ENCODE results near the gene GNL2.

GNL2 gene

DNA sequence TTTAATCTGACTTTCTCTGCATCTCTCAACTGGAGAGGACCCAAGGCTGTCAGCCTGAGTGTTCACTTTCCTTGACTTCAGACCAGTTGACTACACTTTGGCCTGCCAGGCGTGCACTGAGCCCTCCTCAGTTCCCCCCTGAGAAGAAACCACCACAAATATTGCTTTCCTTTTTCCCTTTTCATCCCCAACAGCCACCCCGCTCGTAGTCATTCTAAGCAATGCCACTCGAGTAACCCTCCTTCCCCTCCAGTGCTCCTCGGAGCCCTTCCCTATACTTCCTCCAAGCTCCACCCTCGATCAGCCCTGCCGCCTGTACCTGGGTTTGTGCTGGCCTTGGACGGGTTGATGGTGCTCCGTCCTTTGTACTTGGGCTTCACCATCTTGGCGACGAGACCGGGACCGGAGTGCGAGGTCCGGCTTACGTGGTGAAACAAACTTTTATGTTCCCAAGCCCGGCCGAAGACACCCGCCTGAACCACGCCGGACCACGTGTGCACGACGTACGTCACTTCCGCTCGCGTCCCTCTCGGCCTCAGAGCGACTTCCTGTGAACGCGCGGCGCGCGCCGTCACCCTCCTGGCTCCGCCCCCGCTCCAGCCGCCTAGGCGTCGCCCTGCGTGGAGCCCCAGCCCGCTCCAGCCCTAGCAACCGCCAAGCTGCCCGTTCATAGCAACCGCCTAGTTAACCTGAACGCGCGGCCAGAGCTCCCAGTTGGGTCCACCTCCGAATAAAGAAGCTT lies at the start of gene GNL2:
GNL2 (minus strand) TSS at position 498 of the 742 bp plus-strand sequence; CDS start at position 383, 115 bp downstream.
- peak; percentile 61 for DNase-seq

DNA sequence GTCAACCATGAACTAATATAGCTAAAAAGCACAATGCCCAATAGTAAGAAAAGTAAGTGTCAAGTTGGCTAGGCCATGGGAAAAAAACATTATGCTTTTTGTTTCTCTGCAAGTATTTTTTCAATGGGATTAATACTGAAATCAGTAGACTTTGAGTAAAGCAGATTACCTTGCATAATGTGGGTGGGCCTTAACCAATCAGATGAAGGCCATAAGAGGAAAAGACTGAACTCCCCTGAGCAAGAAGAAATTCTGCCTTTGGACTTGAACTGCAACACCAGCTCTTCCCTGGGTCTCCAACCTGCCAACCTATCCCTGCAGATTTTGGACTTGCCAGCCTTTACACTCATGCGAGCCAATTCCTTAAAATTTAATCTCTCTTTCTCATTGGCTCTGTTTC lies 45.3 kb upstream of the GNL2 start:
- no peak for DNase-seq

DNA sequence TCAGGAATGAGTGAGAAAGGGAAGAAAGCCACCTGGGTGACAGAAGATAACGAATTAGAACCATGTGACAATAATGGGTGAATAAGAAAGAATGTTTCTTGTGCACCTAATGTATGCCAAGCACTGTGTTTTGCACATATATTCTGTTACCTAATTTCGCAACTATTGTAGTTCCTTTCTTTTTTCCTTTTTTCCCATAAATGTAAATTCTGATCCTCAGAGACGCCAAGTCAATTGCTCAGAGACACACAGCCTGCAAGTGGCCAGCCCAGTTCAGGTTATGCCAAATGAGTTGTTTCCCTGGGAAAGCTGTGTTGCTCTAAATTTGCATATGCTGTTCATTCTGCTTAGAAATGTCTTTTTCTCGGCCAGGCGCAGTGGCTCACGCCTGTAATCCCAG lies 40.7 kb upstream of the GNL2 start:
- DNase-seq, result no peak

DNA sequence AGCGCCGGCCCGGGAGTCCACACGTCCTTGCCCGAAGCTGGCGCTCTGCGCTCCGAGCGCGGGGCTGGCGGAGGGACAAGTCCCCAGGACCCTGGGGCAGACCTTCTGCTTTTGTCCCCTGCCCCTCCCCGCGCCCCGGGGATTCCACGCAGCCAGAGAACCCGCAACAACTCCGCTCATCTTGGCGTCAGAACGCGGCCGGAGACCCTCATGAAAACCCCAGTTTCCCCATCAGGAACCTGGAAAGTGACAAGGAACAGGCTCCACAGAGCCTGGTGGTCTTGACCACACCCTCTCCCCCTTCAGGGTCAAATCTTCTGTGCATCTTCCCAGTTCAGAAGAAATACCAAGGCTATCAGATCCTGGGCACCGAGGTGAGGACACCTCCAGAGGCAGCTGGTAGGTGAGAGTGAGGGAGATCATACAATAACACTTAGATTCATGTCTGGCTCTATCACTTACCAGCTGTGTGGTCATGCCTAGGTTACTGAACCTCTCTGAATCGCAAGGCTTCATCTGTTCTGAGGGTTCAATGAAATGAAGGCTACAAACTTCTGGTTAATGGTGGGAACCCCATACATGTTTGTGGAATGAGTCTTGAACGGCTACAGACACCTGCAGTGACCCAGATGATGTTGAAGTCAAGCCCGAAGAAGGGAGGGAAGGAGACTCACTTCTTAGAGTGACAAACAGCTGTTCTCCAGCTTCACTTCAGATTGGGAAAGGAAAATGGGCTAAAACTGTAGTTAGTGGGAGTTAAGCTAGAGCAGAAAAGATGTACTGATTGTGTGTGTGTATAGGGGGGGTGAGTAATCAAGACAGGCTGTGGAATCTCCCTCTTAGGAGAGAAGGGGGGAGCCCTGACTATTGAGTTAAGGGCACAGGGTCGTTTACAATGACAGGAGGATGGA lies 39.5 kb upstream of the GNL2 start:
- no peak for DNase-seq

DNA sequence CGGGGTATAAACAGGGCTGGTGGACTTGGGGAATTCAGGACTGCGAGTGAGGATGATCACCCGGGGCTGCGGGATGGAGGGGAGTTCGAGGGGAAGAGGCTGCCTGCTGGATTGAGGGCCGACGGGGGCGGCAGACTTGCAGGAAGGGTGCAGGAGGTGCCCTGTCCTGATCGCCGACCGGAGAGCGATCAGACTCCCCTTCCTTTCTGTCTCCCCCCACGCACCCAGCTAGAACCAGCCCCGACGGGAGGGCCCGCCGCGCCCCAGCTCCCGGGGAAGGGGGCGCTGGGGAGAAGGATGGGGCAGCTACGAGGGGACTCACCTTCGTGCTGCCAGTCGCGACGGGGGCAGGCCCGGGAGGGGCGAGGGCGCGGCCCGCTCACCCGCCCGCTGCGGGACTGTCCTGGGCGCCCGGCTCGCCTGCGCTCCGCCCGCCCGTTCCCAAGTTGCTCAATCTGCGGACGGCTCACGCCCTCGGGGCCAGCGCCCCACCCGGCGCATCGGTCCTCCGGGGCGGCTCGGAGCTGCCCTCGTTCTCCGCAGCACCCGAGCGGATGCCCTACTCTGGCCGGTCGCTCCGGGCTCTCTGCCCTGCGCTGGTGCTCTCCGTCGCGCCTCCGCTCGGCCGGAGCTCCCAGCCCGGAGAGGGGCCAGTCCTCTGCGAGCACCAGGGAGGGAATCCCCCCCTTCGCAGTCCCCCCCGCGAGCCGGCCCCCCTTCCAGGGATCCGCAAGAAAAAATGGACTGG lies 38.7 kb upstream of the GNL2 start, which contains the start of gene RSPO1:
RSPO1 (minus strand) TSS at position 649 of the 748 bp plus-strand sequence. CDS start 5,231 bp downstream, outside the sequence.
- no peak for DNase-seq

DNA sequence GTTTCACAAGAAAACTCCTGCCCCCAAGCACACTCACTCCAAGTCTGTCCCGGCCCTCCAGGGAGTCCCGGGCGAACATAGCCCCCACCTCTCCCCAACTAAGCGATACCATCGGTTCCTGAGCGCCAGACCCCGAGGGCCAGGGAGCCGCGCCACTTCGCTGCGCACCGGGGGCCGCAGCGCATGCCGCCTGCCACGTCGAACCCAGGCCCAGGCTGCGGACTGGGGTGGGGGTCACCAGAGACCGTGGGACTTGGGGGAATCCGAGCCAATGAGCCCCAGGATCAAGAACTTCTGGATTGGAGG lies 38.2 kb upstream of the GNL2 start:
- no peak for DNase-seq

DNA sequence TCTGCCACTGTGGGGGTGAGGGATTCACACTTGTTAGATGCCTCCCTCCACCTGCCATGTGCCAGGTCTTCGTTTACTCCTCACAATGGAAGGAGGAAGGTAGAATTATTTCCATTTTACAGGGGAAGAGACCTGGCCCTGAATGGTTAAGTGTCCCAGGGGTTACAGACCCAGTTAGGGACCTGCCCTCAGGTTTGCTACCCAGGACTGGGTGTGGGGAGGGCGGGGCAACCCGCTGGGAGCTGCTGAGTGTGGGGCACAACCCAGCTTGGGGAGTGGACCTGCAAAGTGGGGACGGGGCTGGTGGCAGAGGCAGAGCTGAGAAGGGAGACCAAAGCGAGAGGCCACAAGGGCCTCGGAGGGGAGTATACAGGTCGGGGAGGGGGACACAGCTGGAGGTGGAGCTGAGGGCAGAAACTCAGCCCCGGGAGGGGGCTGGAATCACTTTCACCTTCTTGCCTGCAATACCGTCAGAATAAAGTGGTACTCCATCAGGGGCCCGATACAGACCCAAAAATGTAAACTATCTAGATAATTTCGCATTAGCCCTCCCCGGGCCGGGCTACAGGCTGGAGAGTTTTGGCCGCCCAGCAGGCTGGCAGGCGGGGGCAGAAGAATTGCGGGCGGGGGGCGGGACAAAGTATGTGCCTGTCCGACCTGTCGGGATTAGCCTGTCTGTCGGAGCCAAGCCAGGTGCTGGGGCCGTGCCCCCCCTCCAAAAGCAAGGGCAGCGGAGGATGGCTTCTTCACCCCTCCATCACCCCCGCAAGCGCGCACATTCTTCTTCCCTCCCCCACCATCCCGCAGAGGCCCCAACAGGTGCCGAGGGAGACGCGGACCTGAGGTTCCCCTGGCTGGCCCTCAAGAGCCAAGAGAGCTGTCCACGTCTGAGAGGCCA lies 37.6 kb upstream of the GNL2 start:
- no peak for DNase-seq

DNA sequence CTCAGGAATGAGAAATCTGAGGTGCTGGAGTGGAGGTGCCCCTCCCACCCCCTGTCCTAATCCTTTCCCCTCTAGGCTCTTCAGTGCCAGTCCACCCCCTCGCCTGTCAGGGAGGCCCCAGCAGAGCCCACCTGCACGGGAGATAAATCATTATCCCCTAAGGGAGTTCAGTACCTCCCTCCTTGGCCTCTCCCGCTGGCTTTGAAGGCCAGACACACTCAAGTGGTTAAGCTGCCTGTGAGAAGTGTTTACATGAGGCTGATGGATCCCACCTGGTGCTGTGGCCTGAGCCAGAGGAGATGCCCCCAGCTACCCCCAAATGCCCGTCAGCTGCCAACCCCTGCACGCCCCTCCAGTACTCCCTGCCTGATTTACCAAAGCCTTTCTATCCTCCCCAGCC lies 35.3 kb upstream of the GNL2 start:
- DNase-seq, result no peak

DNA sequence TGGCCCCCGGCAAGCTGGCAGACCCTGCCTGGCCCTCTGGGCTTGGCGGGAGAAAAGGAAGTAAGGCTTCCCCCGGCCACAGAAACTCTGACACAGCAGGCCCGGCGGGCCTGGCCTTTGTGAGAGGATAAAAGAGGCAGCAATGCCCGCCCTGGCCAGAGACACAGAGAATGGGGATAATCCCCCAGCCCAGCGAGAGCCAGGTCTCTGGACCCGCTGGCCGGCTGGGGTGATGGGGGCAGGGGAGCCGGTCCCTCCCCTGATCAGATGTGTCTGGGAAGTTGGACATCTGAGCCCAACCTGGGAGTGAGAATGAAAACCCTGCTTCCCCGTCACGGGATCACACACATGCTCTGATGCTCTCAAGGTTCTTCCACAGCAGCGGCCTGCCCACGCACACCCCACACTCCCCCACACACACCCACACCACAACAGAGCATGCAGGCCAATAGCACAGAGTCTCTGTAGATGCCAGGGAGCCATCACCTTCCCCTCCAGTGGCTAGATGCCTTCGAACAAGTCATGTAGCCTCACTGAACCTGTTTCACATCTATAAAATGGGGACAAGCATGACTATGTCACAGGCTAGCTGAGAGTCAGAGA lies 34.8 kb upstream of the GNL2 start:
- DNase-seq, result no peak

DNA sequence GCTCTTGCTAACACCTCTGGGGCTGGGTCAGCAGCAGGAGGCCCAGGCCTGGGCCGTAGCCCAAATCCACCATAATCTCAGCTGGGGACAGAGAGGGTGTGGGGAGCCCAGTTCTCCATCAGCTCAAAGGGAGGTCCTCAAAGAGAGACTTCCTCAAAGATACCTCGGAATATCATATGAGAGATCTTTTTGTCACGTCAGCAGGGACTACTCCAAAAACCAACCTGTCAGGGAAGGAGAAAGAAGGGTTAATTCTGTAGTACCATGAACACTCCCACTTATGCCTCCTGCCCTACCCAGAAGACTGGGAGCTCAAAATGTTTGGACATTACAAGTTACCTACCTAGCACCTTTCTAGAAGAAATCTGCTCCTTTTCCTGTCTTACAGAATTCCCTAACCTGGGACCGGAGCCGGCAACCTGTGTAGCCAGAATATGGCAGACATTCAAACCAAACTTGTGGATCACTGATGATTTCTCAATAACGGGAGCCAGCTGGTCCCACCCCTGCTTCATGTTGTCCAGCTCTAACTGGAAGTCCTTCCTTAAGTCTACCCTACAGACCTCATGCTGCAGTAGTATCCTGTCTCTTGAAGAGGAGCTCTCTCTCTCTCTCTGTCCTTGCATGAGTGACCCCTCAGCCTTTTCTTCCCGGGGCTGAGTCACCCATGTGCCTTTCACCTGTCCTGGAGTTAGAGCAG lies 34.1 kb upstream of the GNL2 start:
- no peak for DNase-seq

DNA sequence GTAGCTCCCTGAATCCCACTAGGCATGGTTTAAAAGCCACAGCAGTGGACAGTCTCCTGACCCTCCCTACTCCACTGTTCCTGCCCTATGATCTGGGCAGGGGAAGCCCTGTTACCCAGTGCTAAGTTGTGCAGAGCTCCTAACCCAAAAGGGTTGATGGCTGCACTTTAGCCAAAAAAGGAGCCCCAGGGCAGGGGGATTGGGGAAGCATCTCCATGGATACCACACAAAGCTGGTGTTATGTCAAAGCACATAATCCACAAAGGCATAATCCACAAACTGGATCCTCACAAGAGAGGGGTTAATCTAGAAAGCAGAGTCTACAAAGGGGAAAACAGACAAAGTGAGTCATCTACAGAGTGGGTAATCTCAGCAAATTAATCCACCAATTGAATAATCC lies 33.3 kb upstream of the GNL2 start:
- no peak for DNase-seq

DNA sequence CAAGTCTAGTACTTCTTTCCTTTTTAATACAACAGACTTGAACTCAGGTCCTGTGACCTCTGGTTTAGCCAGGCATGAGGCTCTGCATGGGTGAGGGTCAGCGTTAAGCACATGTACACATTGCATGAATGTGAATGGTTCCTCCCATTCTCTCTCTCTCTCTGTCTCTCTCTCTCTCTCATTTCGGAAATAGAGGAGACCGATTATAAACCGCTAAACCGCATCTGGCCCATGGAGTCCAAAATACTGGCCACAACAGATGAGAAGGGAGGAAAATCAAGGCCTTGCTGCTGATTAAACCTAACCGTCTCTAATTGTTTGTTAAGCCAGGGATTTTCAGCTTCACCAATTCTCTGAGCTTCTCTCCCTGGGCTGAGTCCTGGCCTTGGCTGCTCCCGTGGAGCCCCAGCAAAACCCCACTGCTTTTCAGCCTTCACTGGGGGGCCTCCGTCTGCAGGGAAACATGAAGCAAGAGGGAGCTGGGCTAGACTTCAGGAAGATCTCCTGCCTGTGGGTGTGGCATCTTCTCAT lies 32.4 kb upstream of the GNL2 start:
- no peak for DNase-seq

DNA sequence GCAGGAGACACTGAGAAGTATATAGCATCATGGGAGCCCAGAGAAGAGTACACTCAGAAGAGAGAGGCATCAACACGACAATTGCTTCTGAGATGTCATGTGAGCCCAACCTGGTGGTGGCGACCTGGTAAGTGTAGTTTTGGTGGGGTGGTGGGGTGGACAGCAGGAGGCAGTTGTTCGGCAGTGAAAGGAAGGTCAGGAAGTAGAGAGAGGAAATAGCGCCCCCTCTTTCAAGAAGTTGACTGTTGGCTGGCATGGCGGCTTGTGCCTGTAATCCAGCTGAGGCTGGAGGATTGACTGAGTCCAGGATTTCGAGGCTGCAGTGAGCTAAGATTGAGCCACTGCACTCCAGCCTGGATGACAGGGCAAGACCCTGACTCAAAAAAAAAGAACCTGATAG lies 26.4 kb upstream of the GNL2 start:
- no peak for DNase-seq

DNA sequence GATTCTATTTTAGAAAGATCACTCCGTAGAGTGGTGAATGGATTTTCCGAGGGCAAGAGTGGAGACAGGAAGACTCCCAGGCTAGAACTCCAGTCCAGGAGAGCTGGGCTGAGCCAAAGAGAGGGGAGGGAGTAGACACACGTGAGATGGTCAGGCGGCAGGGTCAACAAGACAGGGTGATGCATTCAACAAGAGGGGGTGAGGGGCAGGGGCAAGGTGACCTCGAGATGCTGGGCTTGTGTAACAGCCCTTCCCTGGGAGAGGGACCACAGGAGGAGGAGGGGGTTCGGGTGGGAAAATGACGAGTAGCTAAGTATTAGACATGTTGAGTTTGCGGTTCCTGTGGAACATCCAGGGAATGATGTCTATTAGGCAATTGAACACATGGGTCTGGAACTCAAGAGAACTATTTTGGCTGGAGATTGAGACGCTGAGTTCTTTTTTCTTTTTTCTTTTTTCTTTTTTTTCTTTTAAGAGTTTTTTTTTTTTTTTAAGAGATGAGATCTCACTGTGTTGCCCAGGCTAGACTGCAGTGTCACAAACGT lies 25.7 kb upstream of the GNL2 start:
- no peak for DNase-seq

DNA sequence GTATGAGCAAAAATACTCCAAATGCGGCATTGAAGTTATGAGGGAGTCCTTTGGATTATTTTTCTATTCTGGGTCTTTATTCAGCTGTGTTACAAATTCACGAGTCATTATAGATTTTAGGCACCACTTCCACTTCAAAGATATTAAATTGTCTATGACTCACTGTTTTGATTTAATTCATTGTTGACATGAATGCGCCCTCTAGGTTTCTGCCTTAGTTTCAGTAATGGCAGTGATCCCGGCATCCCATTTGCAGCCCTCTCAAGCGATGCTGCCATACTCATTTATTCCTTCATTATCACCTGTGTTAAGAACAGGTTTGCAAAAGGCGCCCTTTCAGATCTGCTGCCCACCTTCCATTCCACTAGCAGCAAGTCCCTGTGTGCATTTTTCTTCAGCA lies 25.0 kb upstream of the GNL2 start:
- no peak for DNase-seq

DNA sequence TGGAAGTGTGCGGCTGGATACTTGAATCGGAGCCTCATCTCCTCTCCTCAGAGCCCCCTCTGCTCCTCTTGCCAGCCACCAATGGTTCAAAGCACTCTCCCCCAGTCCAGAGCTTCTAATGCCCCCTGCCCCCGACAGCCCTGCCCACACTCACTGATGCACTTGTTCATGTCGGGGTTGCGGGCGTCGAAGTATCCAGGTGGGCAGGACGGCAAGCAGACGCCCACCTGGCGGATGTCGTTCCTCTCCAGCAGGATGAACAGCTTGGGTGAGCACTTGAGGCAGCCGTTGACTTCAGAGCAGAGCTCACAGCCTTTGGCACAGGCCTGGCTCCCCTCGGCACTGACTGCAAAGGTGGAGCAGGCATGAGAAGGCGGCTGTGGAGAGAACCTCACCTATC lies 20.6 kb upstream of the GNL2 start:
- DNase-seq, result no peak

DNA sequence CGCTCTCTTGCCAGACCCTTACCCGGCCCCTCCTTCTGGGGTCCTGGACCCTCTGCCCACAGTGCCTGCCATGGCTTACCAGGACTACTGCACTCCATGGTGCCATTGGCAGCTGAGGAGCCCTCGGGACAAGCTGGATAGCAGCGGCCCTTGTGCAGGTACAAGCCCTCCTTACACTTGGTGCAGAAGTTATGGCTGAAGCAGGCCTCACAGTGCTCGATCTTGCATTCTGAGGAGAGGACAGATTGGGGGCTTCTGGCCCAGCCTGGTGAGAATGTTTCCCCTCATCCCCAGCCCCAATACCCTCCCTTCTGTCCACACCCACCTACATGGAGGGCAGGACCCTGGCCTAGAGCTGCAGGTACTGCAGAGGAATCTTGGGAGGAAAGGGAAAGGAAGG lies 18.4 kb upstream of the GNL2 start:
- no peak for DNase-seq

DNA sequence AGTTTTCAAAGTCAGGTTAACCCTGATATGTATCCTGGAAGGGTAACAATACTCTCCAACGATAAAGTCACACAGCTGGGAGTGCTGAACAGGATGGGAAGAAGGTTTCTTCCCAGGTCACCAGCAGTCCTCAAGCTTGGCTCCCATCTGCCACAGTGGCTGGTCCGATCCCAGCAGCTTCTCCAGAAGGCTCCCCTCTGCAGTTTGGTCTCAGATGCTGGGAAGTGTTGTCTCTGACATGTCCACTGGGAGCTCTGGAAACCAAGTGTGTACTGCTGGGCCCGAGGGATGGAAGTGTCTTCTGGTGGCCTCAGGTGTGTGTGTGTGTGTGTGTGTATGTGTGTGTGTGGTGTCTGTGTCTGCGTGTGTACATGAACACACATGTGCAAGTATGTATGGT lies 16.4 kb upstream of the GNL2 start:
- no peak for DNase-seq

DNA sequence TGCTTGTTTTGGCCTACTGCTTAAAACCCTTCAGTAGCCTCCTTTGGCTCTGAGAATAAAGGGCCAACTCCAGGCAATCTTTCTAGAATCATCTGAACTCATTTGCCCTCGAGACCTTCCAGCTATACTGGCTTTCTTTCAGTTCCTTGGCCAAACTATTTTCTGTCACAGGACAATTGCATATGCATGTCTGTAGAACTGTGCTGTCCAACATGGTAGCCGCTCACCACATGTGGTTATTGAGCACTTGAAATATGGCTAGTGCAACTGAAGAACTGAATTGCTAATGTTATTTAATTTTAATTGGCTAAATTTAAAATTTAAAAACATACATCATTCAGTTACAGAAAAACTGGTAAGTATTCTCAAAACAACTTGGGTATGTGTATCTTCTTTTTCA lies 14.3 kb upstream of the GNL2 start:
- no peak for DNase-seq

DNA sequence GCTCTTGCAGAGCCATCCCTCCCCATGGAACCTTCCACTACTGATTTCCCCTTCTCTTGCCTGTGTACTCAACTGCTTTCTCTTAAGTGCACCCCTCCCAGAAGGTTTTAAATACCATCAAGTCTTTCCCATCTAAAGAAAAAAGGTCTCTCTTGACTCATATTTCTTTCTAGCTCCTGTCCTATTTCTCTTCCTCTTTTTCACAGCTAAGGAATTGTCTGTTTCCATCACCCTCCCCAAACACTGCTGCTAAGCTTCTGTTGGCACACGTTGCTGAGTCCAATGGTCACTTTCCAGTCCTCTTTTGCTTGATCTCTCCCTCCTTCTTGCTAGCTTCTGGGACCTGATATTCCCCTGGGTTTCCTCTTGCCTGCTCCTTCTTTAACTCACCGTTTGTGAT lies 13.3 kb upstream of the GNL2 start:
- DNase-seq, result no peak

All from NCI-H187 treated with DMSO at 0.1 percent for 48 hours (cell line).